GM12878 (cell line): ENCODE data around the gene EVA1A. TPM values are rescaled to one million over a fixed set of nuclear protein-coding genes. Genes with fewer than 3 reads are reported as not detected.

Source experiments
- ATAC-seq: fragments of 200-7000 bp; cut with Tn5 transposase; 3 replicates; pipeline ENCODE4 v1.9.1; 2020; ENCODE audit warnings: mild to moderate bottlenecking, moderate library complexity
- BruUV-seq: library from RNA; stranded (reverse); fragments of 400-500 nt; replicated peaks from 2 replicates; lab custom pipeline; 2021; lab: Mats Ljungman, UMichigan
- CTCF ChIA-PET: fragments of 300-600 bp; sonication (Branson Sonifier 250); formaldehyde crosslinking; extraction: SDS; loops from one replicate; lab custom pipeline; 2021; ENCODE audit warnings: inconsistent platforms; lab: Yijun Ruan, JAX
- POLR2A ChIA-PET: fragments of 350-600 bp; formaldehyde crosslinking; extraction: SDS; loops from one replicate; lab custom pipeline; 2021; ENCODE audit warnings: inconsistent platforms; lab: Charles Lee
- RAD21 ChIA-PET: fragments of 300-600 bp; sonication (Branson Sonifier 250); formaldehyde crosslinking; loops from one replicate; lab custom pipeline; 2023; ENCODE audit warnings: antibody characterized with exemption; ENCODE audit not compliant: unreplicated experiment; lab: Charles Lee
- SMC1A ChIA-PET: fragments of 300-600 bp; sonication (Branson Sonifier 250); formaldehyde crosslinking; loops from one replicate; lab custom pipeline; 2023; ENCODE audit not compliant: unreplicated experiment, uncharacterized antibody; lab: Charles Lee
- DNase-seq: peaks from one replicate; pipeline ENCODE4 v3.0.0-alpha.2; 2011; ENCODE audit warnings: low read depth, low spot score
- FAIRE-seq: peaks from 3 replicates; lab custom pipeline; 2011; peaks lifted over from hg19 to GRCh38; lab: Jason Lieb, UNC
- H2AFZ ChIP-seq: 2 replicates; pipeline ENCODE4 v1.6.0; 2011; ENCODE audit warnings: low read depth, low read length, control low read depth; ENCODE audit not compliant: control insufficient read depth
- H3K27ac ChIP-seq: 2 replicates; pipeline ENCODE4 v1.5.1; 2011; ENCODE audit warnings: control low read depth; ENCODE audit not compliant: control insufficient read depth, insufficient read depth
- H3K27me3 ChIP-seq, 2 experiments: replicated peaks in 1 of 2; 2 replicates each; pipeline versions ENCODE4 v1.6.0 to v1.6.1; 2011; ENCODE audit warnings: low read length in 1 of 2; ENCODE audit not compliant: control insufficient read depth in 2 of 2, insufficient read depth in 2 of 2
- H3K36me3 ChIP-seq, 2 experiments: 2 replicates each; pipeline ENCODE4 v1.5.1; 2011; ENCODE audit warnings: low read length in 1 of 2; ENCODE audit not compliant: control insufficient read depth in 2 of 2, insufficient read depth in 2 of 2
- H3K4me1 ChIP-seq: 2 replicates; pipeline ENCODE4 v1.6.1; 2011; ENCODE audit warnings: mild to moderate bottlenecking, low read length, moderate library complexity, mixed read lengths; ENCODE audit not compliant: control insufficient read depth, insufficient read depth
- H3K4me2 ChIP-seq: 2 replicates; pipeline ENCODE4 v1.6.0; 2011; ENCODE audit warnings: control low read depth; ENCODE audit not compliant: control insufficient read depth, insufficient read depth
- H3K4me3 ChIP-seq: fragments of 200-600 bp; sonication (generic); 2 replicates; pipeline ENCODE4 v1.5.1; 2016
- H3K79me2 ChIP-seq: 2 replicates; pipeline ENCODE4 v1.6.0; 2011; ENCODE audit warnings: low read length; ENCODE audit not compliant: control insufficient read depth, insufficient read depth
- H3K9ac ChIP-seq: 2 replicates; pipeline ENCODE4 v1.8.0; 2011; ENCODE audit warnings: low read length, control low read depth, mixed read lengths; ENCODE audit not compliant: control insufficient read depth, insufficient read depth
- H3K9me3 ChIP-seq: replicated peaks from 3 replicates; pipeline ENCODE4 v1.5.1; 2011; ENCODE audit warnings: mild to moderate bottlenecking, low read length; ENCODE audit not compliant: control insufficient read depth, insufficient read depth
- H4K20me1 ChIP-seq: 2 replicates; pipeline ENCODE4 v1.6.0; 2011; ENCODE audit not compliant: control insufficient read depth, insufficient read depth
- BMI1 ChIP-seq: fragments of 450-650 bp; IDR thresholded peaks from 2 replicates; pipeline ENCODE4 v1.6.1; 2016; ENCODE audit warnings: mild to moderate bottlenecking, moderate library complexity, borderline replicate concordance
- CTCF ChIP-seq, 3 experiments: IDR thresholded peaks in 2 of 3; conservative IDR thresholded peaks in 1 of 3; 2 replicates each; pipeline ENCODE4 v1.5.1; 2011; ENCODE audit warnings: low read depth in 3 of 3, low read length in 3 of 3, mild to moderate bottlenecking in 3 of 3, control low read depth in 2 of 3, moderate library complexity in 2 of 3, inconsistent platforms in 1 of 3, mixed read lengths in 1 of 3; ENCODE audit not compliant: control insufficient read depth in 2 of 3, insufficient read depth in 1 of 3; ENCODE audit errors: extremely low read depth in 1 of 3
- HDAC6 ChIP-seq: fragments of 200-600 bp; sonication (generic); IDR thresholded peaks from one replicate; pipeline ENCODE4 v1.8.0; 2017; ENCODE audit warnings: antibody characterized with exemption; ENCODE audit not compliant: unreplicated experiment
- WGBS: methylation state at CpG from one replicate; pipeline ENCODE4 v1.1.6; 2016; ENCODE audit warnings: low lambda C conversion rate; ENCODE audit not compliant: insufficient replicate concordance, insufficient coverage; ENCODE audit errors: missing lambda C conversion rate; 5-methylcytosine and 5-hydroxymethylcytosine counted together
- in situ Hi-C: fragments of 300-500 bp; cut with MboI; formaldehyde crosslinking; loops from 9 replicates; pipeline ENCODE4 v1.14.3; 2018; ENCODE audit warnings: mixed read lengths
- intact Hi-C: fragments of 100-400 bp; cut with micrococcal nuclease; formaldehyde crosslinking; loops from one replicate; pipeline ENCODE4 v1.14.2; 2022; ENCODE audit not compliant: unreplicated experiment
- polyA plus RNA-seq, 11 experiments: library from polyadenylated mRNA; depleted of rRNA in 4 of 11; unstranded in 6 of 11; stranded (reverse) in 5 of 11; fragments of >200 nt; fragmentation: Nextera tagmentation in 4 of 11; fragmentation: Illumina TruSeq in 1 of 11; extraction: Ambion mirVana in 4 of 11; extraction: Trizol in 1 of 11; gene quantifications; 1 replicate in 1 of 11; 2 replicates in 10 of 11; pipeline versions ENCODE4 v1.2.1 to v1.2.3, GENCODE V29; 2011 to 2016; ENCODE audit warnings: inconsistent platforms in 2 of 11, missing spikeins in 2 of 11, low read depth in 1 of 11
- total RNA-seq, 4 experiments: library from RNA; depleted of rRNA in 3 of 4; stranded (reverse); fragments of >200 nt in 3 of 4; fragmentation: Illumina TruSeq in 1 of 4; extraction: Trizol in 1 of 4; gene quantifications; 2 replicates each; pipeline versions ENCODE4 v1.2.1 to v1.2.3, GENCODE V29; 2013 to 2021
- TF ChIP-seq, protein P1 (sequence below): IDR thresholded peaks from 2 replicates; pipeline ENCODE4 v1.6.1; 2011; ENCODE audit warnings: mild to moderate bottlenecking, low read depth, low read length, moderate library complexity; ENCODE audit not compliant: insufficient replicate concordance

EVA1A gene
- total and polyA plus RNA-seq, 10 of the 15 experiments (the other 5 are each of a cell fraction or from before 2014, with no cell fraction given), result 0.13 to 1.0 (median 0.34) TPM; not detected in 5

DNA sequence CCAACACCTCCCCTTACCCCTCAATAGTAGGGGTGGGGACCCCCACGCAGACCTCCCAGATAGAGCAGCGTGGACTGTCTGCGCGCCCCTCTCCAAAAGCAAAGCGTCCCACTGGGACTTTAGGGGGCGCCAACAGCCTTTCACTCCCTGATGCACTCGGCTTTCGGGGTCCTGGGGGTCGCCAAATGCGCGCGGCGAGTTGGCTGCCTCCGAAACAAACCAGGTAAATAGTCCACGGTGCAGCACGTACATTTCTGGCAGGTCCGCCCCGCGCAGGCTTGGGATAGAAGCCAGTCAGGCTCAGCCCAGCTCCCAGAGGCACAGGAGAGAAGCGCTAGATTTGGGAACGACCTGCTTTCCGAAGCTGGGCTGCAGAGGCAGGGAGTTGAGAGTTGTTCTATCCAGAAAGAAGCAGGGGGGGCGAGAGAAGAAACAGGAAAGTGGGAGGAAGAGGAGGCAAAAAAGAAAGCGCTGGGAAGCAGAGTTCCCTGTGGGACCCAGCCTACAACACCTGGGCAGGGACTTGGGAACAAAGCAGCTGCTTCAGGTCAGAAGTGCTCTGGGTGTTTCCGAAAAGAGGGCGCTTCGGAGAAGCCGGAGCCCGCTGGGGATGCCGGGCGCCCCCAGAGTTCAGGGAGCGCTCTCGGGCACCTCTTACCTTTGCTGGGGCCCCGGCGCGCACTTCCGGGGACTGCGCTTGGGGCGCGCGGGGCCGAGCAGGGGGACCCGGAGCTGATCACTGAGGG lies 544 bp downstream of the EVA1A start:
- Histone ChIP-seq H3K27me3 (peaks cover 3 to 7% of the 10 kb centered on the region in 2 experiments), H2AFZ (peak overlapping the region; percentile 50), H3K4me1 (no peaks in the 10 kb centered on the region), H3K4me3 (peak overlapping the region; percentile 65), H3K9ac (no peak overlapping the region), H3K4me2 (peak overlapping the region; percentile 81), H3K9me3 (no peaks in the 10 kb centered on the region), H3K27ac (no peak overlapping the region), H3K36me3 (no peaks in the 10 kb centered on the region), H3K79me2 (no peaks in the 10 kb centered on the region), H4K20me1 (no peaks in the 10 kb centered on the region)
- ChIA-PET POLR2A (no interaction called here), SMC1A (interaction anchor here (1.0 kb wide), 1 partner anchor 42 kb away, joined by 3 read pairs; no protein-coding TSS in a partner anchor), RAD21 (no interaction called here), CTCF (no interaction called here)
- FAIRE-seq, result no peak
- no TSS peak for BruUV-seq
- intact Hi-C loops (no loop called here), in situ Hi-C loops (no loop called here)
- ATAC-seq, result peak; percentile 81
- TF ChIP-seq HDAC6 (peak; percentile 85), CTCF (IDR thresholded peaks at IDR 0.05 in 2 of 3, conservative IDR thresholded peaks at IDR 0.05 in 1 of 3; ENCODE audit: control insufficient read depth in 2 of 3, extremely low read depth in 1 of 3, insufficient read depth in 1 of 3, low read depth in 3 of 3, low read length in 3 of 3) (0 out of 6 replicates have a peak, but pooled peaks of 1 of the 3 experiments have one; percentile 11), BMI1 (no peak)
- TF ChIP-seq, protein P1, sequence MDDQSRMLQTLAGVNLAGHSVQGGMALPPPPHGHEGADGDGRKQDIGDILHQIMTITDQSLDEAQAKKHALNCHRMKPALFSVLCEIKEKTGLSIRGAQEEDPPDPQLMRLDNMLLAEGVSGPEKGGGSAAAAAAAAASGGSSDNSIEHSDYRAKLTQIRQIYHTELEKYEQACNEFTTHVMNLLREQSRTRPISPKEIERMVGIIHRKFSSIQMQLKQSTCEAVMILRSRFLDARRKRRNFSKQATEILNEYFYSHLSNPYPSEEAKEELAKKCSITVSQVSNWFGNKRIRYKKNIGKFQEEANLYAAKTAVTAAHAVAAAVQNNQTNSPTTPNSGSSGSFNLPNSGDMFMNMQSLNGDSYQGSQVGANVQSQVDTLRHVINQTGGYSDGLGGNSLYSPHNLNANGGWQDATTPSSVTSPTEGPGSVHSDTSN, result no peak
- 29% methylated on average over 42 of the region's 43 CpGs for WGBS
- DNase-seq, result no peak
